ENCODE data around the gene CASTOR1. TPM values are rescaled to one million over a fixed set of nuclear protein-coding genes. Genes with fewer than 3 reads are reported as not detected.

The CASTOR1 gene
- polyA plus RNA-seq, 4 donors: 2.0 to 8.3 (median 4.6) TPM

GRCh38 chr22:30286813-30287647 lies 2.3 kb downstream of the CASTOR1 start:
- DNase-seq (peak; percentile 69 to 84), FAIRE-seq (no peak)
- Histone ChIP-seq H3K4me1 (ENCODE audit: control insufficient read depth in 3 of 3, insufficient read depth in 2 of 3, low read depth in 1 of 3, low read length in 2 of 3) (peaks cover 0 to 57% (median 3%) of the 10 kb centered on the region in 3 donors), H3K27ac (ENCODE audit: low read depth in 1 of 3, low read length in 2 of 3) (no peak overlapping the region), H3K36me3 (ENCODE audit: control insufficient read depth in 3 of 3, insufficient read depth in 2 of 3, low read depth in 1 of 3, low read length in 3 of 3) (peaks cover 0 to 49% (median 0%) of the 10 kb centered on the region in 3 donors), H3K4me3 (ENCODE audit: low read depth in 1 of 3, low read length in 3 of 3) (no peak overlapping the region), H3K27me3 (ENCODE audit: control insufficient read depth in 3 of 3, insufficient read depth in 3 of 3, low read length in 3 of 3) (no peaks in the 10 kb centered on the region), H3K9me3 (ENCODE audit: control insufficient read depth in 2 of 2, insufficient read depth in 1 of 2, low read depth in 1 of 2, low read length in 1 of 2) (no peaks in the 10 kb centered on the region)
- 18 to 51% (median 32%) methylated on average over 28 to 31 of the region's 31 CpGs for WGBS, 3 donors

DNA sequence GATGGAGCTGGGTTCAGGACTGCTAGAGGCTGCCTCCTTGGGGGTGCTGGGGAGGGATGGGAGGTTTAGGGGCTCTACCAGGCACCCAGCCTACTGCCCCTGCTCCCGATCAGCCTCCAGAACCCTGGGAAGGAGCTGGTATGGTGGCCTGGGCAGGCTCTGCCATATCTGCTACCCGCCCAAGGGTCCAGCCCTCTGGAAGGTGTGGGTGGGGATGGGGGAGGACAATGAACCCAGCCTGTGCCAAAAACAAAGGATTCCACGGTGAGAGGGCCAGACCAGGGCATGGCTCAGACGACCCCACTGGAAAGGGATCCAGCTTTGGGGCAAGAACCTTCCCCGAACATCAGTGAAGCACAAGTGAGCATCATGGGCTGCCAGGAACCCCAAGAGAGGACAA lies 3.0 kb downstream of the CASTOR1 start:
- DNase-seq: no peak
- WGBS, 3 donors: 75 to 88% (median 78%) methylated on average over 5 of the region's 5 CpGs
- peaks cover 0 to 42% (median 0%) of the 10 kb centered on the region in 3 donors for H3K36me3 ChIP-seq (ENCODE audit: control insufficient read depth in 3 of 3, insufficient read depth in 2 of 3, low read depth in 1 of 3, low read length in 3 of 3)
- no peaks in the 10 kb centered on the region for H3K27me3 ChIP-seq (ENCODE audit: control insufficient read depth in 3 of 3, insufficient read depth in 3 of 3, low read length in 3 of 3)
- no peak for FAIRE-seq
- peaks cover 0 to 57% (median 3%) of the 10 kb centered on the region in 3 donors for H3K4me1 ChIP-seq (ENCODE audit: control insufficient read depth in 3 of 3, insufficient read depth in 2 of 3, low read depth in 1 of 3, low read length in 2 of 3)
- H3K9me3 ChIP-seq (ENCODE audit: control insufficient read depth in 2 of 2, insufficient read depth in 1 of 2, low read depth in 1 of 2, low read length in 1 of 2): no peaks in the 10 kb centered on the region
- no peak overlapping the region for H3K4me3 ChIP-seq (ENCODE audit: low read depth in 1 of 3, low read length in 3 of 3)
- no peak overlapping the region for H3K27ac ChIP-seq (ENCODE audit: low read depth in 1 of 3, low read length in 2 of 3)

DNA sequence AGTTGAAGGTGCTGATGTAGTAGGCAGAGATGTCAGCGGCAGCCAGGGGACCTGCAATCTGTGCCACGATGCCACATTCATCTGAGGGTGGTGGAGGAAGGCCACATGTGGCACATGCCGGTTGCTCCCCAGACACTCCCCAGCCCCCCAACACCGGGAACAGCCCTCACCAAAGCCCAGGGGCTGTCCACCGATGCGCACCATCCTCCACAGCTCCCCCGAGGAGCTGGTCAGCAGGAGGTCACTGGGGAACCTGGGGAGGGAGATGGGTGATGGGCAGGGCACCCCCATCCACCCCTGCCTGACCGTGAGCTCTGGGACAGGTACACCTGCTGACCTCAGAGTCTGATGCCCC lies 3.5 kb downstream of the CASTOR1 start:
- 83 to 89% (median 85%) methylated on average over 8 of the region's 8 CpGs for WGBS, 3 donors
- Histone ChIP-seq H3K27me3 (ENCODE audit: control insufficient read depth in 3 of 3, insufficient read depth in 3 of 3, low read length in 3 of 3) (no peaks in the 10 kb centered on the region), H3K4me1 (ENCODE audit: control insufficient read depth in 3 of 3, insufficient read depth in 2 of 3, low read depth in 1 of 3, low read length in 2 of 3) (peaks cover 0 to 56% (median 3%) of the 10 kb centered on the region in 3 donors), H3K4me3 (ENCODE audit: low read depth in 1 of 3, low read length in 3 of 3) (no peak overlapping the region), H3K9me3 (ENCODE audit: control insufficient read depth in 2 of 2, insufficient read depth in 1 of 2, low read depth in 1 of 2, low read length in 1 of 2) (no peaks in the 10 kb centered on the region), H3K36me3 (ENCODE audit: control insufficient read depth in 3 of 3, insufficient read depth in 2 of 3, low read depth in 1 of 3, low read length in 3 of 3) (peaks cover 0 to 37% (median 0%) of the 10 kb centered on the region in 3 donors), H3K27ac (ENCODE audit: low read depth in 1 of 3, low read length in 2 of 3) (no peak overlapping the region)
- FAIRE-seq (no peak), DNase-seq (no peak)

DNA sequence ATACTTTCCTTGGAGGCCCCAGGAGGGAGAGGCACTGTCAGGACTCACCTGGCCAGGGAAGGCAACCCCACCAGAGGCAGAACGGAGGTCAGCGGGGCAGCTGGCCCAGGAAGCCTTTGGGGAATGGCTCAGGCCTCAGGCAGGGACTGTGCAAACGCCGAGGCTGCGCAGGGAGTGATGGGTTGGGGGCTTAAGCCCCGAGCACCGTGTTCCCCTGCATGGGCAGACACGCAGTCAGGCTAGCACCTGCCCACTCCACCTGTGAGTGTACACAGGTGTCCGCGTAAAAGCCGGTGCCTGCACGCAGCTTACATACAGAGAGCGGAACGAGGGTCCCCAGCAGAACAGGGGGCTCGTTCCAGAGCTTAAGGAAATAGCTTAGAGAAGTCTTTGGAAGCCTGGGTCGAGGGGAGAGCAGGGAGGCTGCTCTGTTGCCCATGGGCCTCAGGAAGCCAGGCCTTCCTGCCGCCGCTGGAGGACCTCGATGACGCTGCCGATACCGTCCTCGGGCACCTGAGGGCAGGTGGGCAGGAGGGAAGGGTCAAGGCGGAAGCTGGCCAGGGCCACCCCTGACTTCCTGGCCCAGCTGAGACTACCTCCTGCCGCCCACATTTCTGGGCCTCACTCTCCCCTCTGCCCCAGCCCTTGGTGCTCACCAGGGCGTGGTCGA lies 4.0 kb downstream of the CASTOR1 start:
- DNase-seq (no peak), FAIRE-seq (no peak)
- no peaks in the 10 kb centered on the region for H3K9me3 ChIP-seq (ENCODE audit: control insufficient read depth in 2 of 2, insufficient read depth in 1 of 2, low read depth in 1 of 2, low read length in 1 of 2)
- H3K4me3 ChIP-seq (ENCODE audit: low read depth in 1 of 3, low read length in 3 of 3): no peak overlapping the region
- H3K27me3 ChIP-seq (ENCODE audit: control insufficient read depth in 3 of 3, insufficient read depth in 3 of 3, low read length in 3 of 3): no peaks in the 10 kb centered on the region
- WGBS, 3 donors: 88 to 93% (median 90%) methylated on average over 21 to 27 of the region's 27 CpGs
- no peak overlapping the region for H3K27ac ChIP-seq (ENCODE audit: low read depth in 1 of 3, low read length in 2 of 3)
- peaks cover 0 to 33% (median 0%) of the 10 kb centered on the region in 3 donors for H3K36me3 ChIP-seq (ENCODE audit: control insufficient read depth in 3 of 3, insufficient read depth in 2 of 3, low read depth in 1 of 3, low read length in 3 of 3)
- peaks cover 0 to 51% (median 3%) of the 10 kb centered on the region in 3 donors for H3K4me1 ChIP-seq (ENCODE audit: control insufficient read depth in 3 of 3, insufficient read depth in 2 of 3, low read depth in 1 of 3, low read length in 2 of 3)

DNA sequence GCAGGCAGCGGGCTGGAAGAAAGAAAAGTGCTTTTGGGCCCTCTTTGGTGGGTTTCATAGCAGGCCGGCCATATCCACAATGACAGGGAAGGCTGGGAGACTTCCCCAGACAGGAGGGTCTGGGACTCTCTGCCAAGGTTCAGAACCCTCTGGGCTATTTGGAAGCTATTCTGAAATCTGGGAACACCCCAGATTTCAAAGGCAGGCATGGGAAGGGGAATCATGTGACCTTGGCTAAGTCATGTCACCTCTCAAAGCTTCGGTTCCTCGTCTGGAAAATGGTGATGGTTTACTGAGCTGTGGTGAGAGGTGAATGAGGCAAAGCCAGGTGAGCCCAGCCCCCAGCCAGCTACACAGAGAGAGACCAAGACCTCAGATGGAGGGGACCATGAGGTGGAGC lies 4.6 kb downstream of the CASTOR1 start:
- Histone ChIP-seq H3K27ac (ENCODE audit: low read depth in 1 of 3, low read length in 2 of 3) (no peak overlapping the region), H3K4me1 (ENCODE audit: control insufficient read depth in 3 of 3, insufficient read depth in 2 of 3, low read depth in 1 of 3, low read length in 2 of 3) (peaks cover 0 to 45% (median 3%) of the 10 kb centered on the region in 3 donors), H3K4me3 (ENCODE audit: low read depth in 1 of 3, low read length in 3 of 3) (no peak overlapping the region), H3K9me3 (ENCODE audit: control insufficient read depth in 2 of 2, insufficient read depth in 1 of 2, low read depth in 1 of 2, low read length in 1 of 2) (no peaks in the 10 kb centered on the region), H3K27me3 (ENCODE audit: control insufficient read depth in 3 of 3, insufficient read depth in 3 of 3, low read length in 3 of 3) (no peaks in the 10 kb centered on the region), H3K36me3 (ENCODE audit: control insufficient read depth in 3 of 3, insufficient read depth in 2 of 3, low read depth in 1 of 3, low read length in 3 of 3) (peaks cover 0 to 33% (median 0%) of the 10 kb centered on the region in 3 donors)
- no peak for FAIRE-seq
- 88 to 94% (median 89%) methylated on average over 4 of the region's 4 CpGs for WGBS, 3 donors
- DNase-seq: no peak

DNA sequence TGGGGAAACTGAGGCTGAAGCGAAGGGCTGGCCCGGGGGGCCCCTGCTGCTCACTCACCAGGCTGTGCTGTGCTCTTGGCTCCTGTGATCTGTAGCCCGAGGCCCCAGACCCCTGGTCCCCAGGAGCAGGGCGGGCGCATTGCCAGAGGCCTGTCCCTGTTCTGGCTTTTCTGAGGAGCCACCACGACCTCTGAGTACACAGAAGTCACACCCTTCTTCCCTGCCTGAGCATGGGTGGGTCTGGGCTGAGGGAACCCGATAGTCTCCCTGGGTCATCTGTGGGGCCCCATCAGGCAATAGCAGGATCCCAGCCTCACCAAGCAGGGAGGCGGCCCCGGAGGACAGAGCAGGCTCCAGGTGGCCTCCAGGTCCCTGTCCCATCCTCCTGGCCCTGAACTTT lies 5.1 kb downstream of the CASTOR1 start:
- H3K4me1 ChIP-seq (ENCODE audit: control insufficient read depth in 3 of 3, insufficient read depth in 2 of 3, low read depth in 1 of 3, low read length in 2 of 3): peaks cover 0 to 47% (median 3%) of the 10 kb centered on the region in 3 donors
- H3K4me3 ChIP-seq (ENCODE audit: low read depth in 1 of 3, low read length in 3 of 3): no peak overlapping the region
- 70 to 83% (median 76%) methylated on average over 9 of the region's 9 CpGs for WGBS, 3 donors
- no peak overlapping the region for H3K27ac ChIP-seq (ENCODE audit: low read depth in 1 of 3, low read length in 2 of 3)
- DNase-seq (peak in 1 of 2 donors; percentile 63), FAIRE-seq (no peak)
- no peaks in the 10 kb centered on the region for H3K27me3 ChIP-seq (ENCODE audit: control insufficient read depth in 3 of 3, insufficient read depth in 3 of 3, low read length in 3 of 3)
- H3K36me3 ChIP-seq (ENCODE audit: control insufficient read depth in 3 of 3, insufficient read depth in 2 of 3, low read depth in 1 of 3, low read length in 3 of 3): peaks cover 0 to 33% (median 0%) of the 10 kb centered on the region in 3 donors
- H3K9me3 ChIP-seq (ENCODE audit: control insufficient read depth in 2 of 2, insufficient read depth in 1 of 2, low read depth in 1 of 2, low read length in 1 of 2): no peaks in the 10 kb centered on the region

GRCh38 chr22:30283342-30283741 lies 6.0 kb downstream of the CASTOR1 start:
- DNase-seq: no peak
- peaks cover 0 to 49% (median 3%) of the 10 kb centered on the region in 3 donors for H3K4me1 ChIP-seq (ENCODE audit: control insufficient read depth in 3 of 3, insufficient read depth in 2 of 3, low read depth in 1 of 3, low read length in 2 of 3)
- no peaks in the 10 kb centered on the region for H3K27me3 ChIP-seq (ENCODE audit: control insufficient read depth in 3 of 3, insufficient read depth in 3 of 3, low read length in 3 of 3)
- peaks cover 0 to 33% (median 0%) of the 10 kb centered on the region in 3 donors for H3K36me3 ChIP-seq (ENCODE audit: control insufficient read depth in 3 of 3, insufficient read depth in 2 of 3, low read depth in 1 of 3, low read length in 3 of 3)
- no peak overlapping the region for H3K4me3 ChIP-seq (ENCODE audit: low read depth in 1 of 3, low read length in 3 of 3)
- H3K9me3 ChIP-seq (ENCODE audit: control insufficient read depth in 2 of 2, insufficient read depth in 1 of 2, low read depth in 1 of 2, low read length in 1 of 2): no peaks in the 10 kb centered on the region
- FAIRE-seq: no peak
- H3K27ac ChIP-seq (ENCODE audit: low read depth in 1 of 3, low read length in 2 of 3): no peak overlapping the region
- WGBS, 3 donors: 87% methylated on average over 4 of the region's 4 CpGs

DNA sequence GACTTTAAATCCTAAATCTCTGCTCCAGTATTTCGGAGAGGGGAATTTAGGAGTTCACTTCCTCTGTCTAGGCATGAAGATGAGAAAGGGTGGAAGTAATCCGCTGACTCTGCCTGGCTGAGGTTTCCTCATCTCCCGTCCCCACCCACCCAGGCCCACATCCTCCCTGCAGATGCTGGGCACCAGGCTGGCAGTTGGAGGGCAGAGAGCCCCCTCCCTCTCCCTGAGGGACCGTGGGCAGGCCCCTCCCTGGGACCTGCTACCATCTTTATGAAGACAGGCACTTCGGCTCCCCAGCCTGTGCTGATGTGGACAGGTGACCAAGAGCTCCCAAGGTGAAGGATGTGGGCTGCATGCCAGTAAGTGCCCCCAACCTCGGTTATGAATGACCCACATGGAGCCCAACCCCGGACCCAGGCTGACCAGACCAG lies 6.7 kb downstream of the CASTOR1 start:
- Histone ChIP-seq H3K4me3 (ENCODE audit: low read depth in 1 of 3, low read length in 3 of 3) (no peak overlapping the region), H3K27ac (ENCODE audit: low read depth in 1 of 3, low read length in 2 of 3) (no peak overlapping the region), H3K36me3 (ENCODE audit: control insufficient read depth in 3 of 3, insufficient read depth in 2 of 3, low read depth in 1 of 3, low read length in 3 of 3) (peaks cover 0 to 33% (median 0%) of the 10 kb centered on the region in 3 donors), H3K27me3 (ENCODE audit: control insufficient read depth in 3 of 3, insufficient read depth in 3 of 3, low read length in 3 of 3) (no peaks in the 10 kb centered on the region), H3K9me3 (ENCODE audit: control insufficient read depth in 2 of 2, insufficient read depth in 1 of 2, low read depth in 1 of 2, low read length in 1 of 2) (no peaks in the 10 kb centered on the region), H3K4me1 (ENCODE audit: control insufficient read depth in 3 of 3, insufficient read depth in 2 of 3, low read depth in 1 of 3, low read length in 2 of 3) (peaks cover 0 to 50% (median 1%) of the 10 kb centered on the region in 3 donors)
- FAIRE-seq: no peak
- no peak for DNase-seq
- 68 to 82% (median 69%) methylated on average over 7 of the region's 7 CpGs for WGBS, 3 donors
